Measurements from ENCODE around the gene EPS8L2.

Gene EPS8L2

GRCh38 chr11:776561-777287 is 70.7 kb downstream of the EPS8L2 start (continued):
- TF ChIP-seq ZNF391 (tag by site-specific recombination; IDR thresholded peaks at IDR 0.05; ENCODE audit: borderline replicate concordance, low read depth) (no peak), ZNF548 (tag by site-specific recombination; IDR thresholded peaks at IDR 0.05) (no peak), ZNF660 (tag by site-specific recombination; IDR thresholded peaks at IDR 0.05) (no peak), CTCF (tag by site-specific recombination; IDR thresholded peaks at IDR 0.05) (no peak), ELK4 (IDR thresholded peaks at IDR 0.05; ENCODE audit: borderline replicate concordance, low read depth, low read length) (no peak), ZSCAN23 (tag by site-specific recombination; IDR thresholded peaks at IDR 0.05) (no peak), ZNF26 (tag by site-specific recombination; IDR thresholded peaks at IDR 0.05) (no peak), MYNN (tag by site-specific recombination; IDR thresholded peaks at IDR 0.05; ENCODE audit: borderline replicate concordance) (no peak), TRIM28 (IDR thresholded peaks at IDR 0.05; ENCODE audit: borderline replicate concordance, low read length) (no peak), RBAK (tag by site-specific recombination; IDR thresholded peaks at IDR 0.05) (no peak), ZNF544 (tag by site-specific recombination; IDR thresholded peaks at IDR 0.05) (no peak), ZNF223 (tag by site-specific recombination; IDR thresholded peaks at IDR 0.05) (no peak), ZNF350 (tag by site-specific recombination; IDR thresholded peaks at IDR 0.05) (no peak), ZBTB21 (tag by site-specific recombination; IDR thresholded peaks at IDR 0.05) (no peak), ZSCAN18 (tag by site-specific recombination; IDR thresholded peaks at IDR 0.05) (no peak), ZNF600 (tag by site-specific recombination; IDR thresholded peaks at IDR 0.05) (no peak), ZNF645 (tag by site-specific recombination; IDR thresholded peaks at IDR 0.05) (no peak), ZNF707 (tag by site-specific recombination; IDR thresholded peaks at IDR 0.05) (no peak), ZNF132 (tag by site-specific recombination; IDR thresholded peaks at IDR 0.05; ENCODE audit: borderline replicate concordance) (no peak), ZNF654 (tag by site-specific recombination; IDR thresholded peaks at IDR 0.05; ENCODE audit: low read depth) (no peak), SCRT2 (tag by site-specific recombination; IDR thresholded peaks at IDR 0.05) (no peak), ZNF2 (tag by site-specific recombination; IDR thresholded peaks at IDR 0.05) (no peak), PATZ1 (tag by site-specific recombination; IDR thresholded peaks at IDR 0.05) (peak; percentile 28), ZNF24 (tag by site-specific recombination; IDR thresholded peaks at IDR 0.05) (no peak), ZNF792 (tag by site-specific recombination; IDR thresholded peaks at IDR 0.05) (no peak), ZNF266 (tag by site-specific recombination; IDR thresholded peaks at IDR 0.05; ENCODE audit: low read depth) (no peak), SALL2 (tag by site-specific recombination; IDR thresholded peaks at IDR 0.05; ENCODE audit: borderline replicate concordance) (no peak), ZNF513 (tag by site-specific recombination; IDR thresholded peaks at IDR 0.05) (no peak), ZEB2 (tag by site-specific recombination; IDR thresholded peaks at IDR 0.05) (no peak), SP7 (tag by site-specific recombination; IDR thresholded peaks at IDR 0.05) (no peak), KLF7 (tag by site-specific recombination; IDR thresholded peaks at IDR 0.05; ENCODE audit: borderline replicate concordance) (no peak)
